ENCODE measurements around the gene ZDHHC3.

DNA sequence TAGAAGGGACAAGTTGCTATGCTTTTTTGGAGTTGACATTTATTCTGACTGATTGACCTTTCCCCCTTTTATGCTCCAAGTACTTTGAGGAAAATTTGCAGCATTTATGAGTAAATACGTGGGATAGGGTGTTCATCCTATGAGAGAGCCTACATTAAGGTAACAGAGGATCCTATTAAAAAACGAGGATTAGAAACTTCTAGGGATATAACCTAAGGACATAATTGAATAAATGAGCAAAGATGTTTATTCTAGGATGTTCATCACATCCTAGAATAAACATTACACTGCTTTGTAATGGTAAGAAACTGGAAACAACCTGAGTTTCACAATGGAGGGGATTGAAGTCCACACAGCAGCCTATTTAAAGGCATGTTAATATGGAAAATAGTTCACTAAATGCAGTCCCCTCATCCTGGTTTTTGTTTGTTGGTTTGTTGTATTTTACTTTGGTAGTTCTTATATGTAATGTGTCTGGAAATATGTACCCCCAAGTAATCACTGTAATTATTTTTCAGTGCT lies 26.2 kb upstream of the ZDHHC3 start:
- TF ChIP-seq, protein P1, sequence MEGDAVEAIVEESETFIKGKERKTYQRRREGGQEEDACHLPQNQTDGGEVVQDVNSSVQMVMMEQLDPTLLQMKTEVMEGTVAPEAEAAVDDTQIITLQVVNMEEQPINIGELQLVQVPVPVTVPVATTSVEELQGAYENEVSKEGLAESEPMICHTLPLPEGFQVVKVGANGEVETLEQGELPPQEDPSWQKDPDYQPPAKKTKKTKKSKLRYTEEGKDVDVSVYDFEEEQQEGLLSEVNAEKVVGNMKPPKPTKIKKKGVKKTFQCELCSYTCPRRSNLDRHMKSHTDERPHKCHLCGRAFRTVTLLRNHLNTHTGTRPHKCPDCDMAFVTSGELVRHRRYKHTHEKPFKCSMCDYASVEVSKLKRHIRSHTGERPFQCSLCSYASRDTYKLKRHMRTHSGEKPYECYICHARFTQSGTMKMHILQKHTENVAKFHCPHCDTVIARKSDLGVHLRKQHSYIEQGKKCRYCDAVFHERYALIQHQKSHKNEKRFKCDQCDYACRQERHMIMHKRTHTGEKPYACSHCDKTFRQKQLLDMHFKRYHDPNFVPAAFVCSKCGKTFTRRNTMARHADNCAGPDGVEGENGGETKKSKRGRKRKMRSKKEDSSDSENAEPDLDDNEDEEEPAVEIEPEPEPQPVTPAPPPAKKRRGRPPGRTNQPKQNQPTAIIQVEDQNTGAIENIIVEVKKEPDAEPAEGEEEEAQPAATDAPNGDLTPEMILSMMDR (IDR thresholded peaks at IDR 0.05) = no peak
- TF ChIP-seq JUN (CRISPR knock-in tag; IDR thresholded peaks at IDR 0.05) (no peak), EMX1 (CRISPR knock-in tag; IDR thresholded peaks at IDR 0.05) (no peak)
